CD4-positive, alpha-beta T cell treated with Interleukin-15 for 4 hours (primary cell): ENCODE measurements around the gene RIPOR1.

Source experiments
- DNase-seq: peaks from one replicate; pipeline ENCODE4 v3.0.0-alpha.2; 2020; ENCODE audit warnings: low spot score

Gene RIPOR1

GRCh38 chr16:67558859-67559258 lies 30.2 kb downstream of the RIPOR1 start:
- no peak for DNase-seq

GRCh38 chr16:67560827-67561342 lies 32.3 kb downstream of the RIPOR1 start:
- no peak for DNase-seq

GRCh38 chr16:67561501-67561823 lies 32.8 kb downstream of the RIPOR1 start:
- no peak for DNase-seq

- DNase-seq, result peak; percentile 97
Measured at GRCh38 chr16:67561824-67562525, 33.3 kb downstream of the RIPOR1 start.

- DNase-seq, result peak; percentile 83
Measured at GRCh38 chr16:67562526-67562917, 33.9 kb downstream of the RIPOR1 start, which contains the start of gene CTCF. Gene CTCF (plus strand): TSS chr16:67562526. CDS start chr16:67610833, 48,307 bp downstream.

- peak; percentile 62 for DNase-seq
Measured at GRCh38 chr16:67562918-67563707, 34.5 kb downstream of the RIPOR1 start.

GRCh38 chr16:67563708-67564468 lies 35.3 kb downstream of the RIPOR1 start:
- peak; percentile 32 for DNase-seq

- DNase-seq, result no peak
Measured at GRCh38 chr16:67565470-67566100, 37.0 kb downstream of the RIPOR1 start.

GRCh38 chr16:67571464-67571863 lies 42.8 kb downstream of the RIPOR1 start:
- no peak for DNase-seq

- DNase-seq, result no peak
Measured at GRCh38 chr16:67571981-67572431, 43.4 kb downstream of the RIPOR1 start.

GRCh38 chr16:67579686-67580085 lies 51.1 kb downstream of the RIPOR1 start:
- DNase-seq, result no peak

- DNase-seq, result no peak
Measured at GRCh38 chr16:67580202-67580601, 51.6 kb downstream of the RIPOR1 start.

GRCh38 chr16:67593288-67593687 lies 64.7 kb downstream of the RIPOR1 start:
- no peak for DNase-seq

GRCh38 chr16:67593701-67594100 lies 65.1 kb downstream of the RIPOR1 start:
- no peak for DNase-seq

GRCh38 chr16:67594256-67594915 lies 65.8 kb downstream of the RIPOR1 start:
- no peak for DNase-seq

GRCh38 chr16:67594956-67595355 lies 66.3 kb downstream of the RIPOR1 start:
- no peak for DNase-seq
